HG03159 (cell line): Measurements from ENCODE around the gene PPP1R1B.

Experiments used
- ATAC-seq: cut with Tn5 transposase; IDR thresholded peaks from one replicate; pipeline ENCODE4 v1.9.1; 2021; ENCODE audit warnings: mild to moderate bottlenecking, moderate library complexity; ENCODE audit not compliant: unreplicated experiment

The PPP1R1B gene

DNA sequence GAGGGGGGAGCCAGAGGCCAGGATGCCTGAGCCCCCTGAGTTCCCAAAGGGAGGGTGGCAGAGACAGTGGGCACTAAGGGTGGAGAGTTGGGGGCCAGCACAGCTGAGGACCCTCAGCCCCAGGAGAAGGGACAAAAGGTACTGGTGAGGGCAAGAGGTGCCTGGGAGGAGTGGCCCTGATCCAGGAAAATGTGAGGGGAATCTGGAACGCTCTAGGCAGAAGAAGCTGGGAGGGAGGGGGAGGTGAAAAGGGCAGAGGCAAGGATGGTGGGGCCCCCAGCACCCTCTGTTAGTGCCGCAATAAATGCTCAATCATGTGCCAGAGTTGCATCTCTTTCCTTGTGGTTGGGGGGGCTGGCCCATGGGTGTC is 39.5 kb downstream of the PPP1R1B start:
- ATAC-seq = no peak

DNA sequence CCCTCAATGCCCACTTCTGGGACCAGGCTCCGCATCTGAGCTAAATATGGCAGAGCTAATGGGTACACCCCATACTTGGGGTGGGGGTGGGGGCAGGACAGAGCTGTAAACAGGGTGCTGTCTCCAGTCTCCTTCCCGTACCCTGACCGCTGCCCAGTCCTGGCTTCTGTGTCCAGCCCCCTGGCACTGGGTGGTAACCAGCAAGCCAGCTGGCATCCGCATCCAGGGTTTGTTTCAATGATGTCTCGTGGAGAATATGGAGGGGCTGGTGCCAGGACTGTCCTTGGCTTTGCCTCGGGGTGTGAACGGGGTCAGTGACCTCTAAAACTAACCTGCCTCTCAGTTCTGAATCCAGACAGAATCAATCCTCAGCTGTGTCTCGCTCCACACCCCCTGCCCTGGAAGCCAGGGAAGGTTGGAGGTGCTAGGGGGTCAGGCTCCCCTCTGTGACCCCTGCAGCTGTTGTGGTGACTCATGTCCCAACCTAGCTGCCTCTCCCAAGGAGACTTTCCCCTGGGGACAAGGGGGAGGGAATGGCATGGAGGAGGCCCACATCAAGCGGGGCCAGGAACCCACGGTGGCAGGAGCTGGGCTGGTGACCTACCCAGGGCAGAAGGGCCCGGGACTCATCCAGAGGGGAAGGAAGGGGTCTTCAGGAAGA is 40.0 kb downstream of the PPP1R1B start:
- no peak for ATAC-seq

DNA sequence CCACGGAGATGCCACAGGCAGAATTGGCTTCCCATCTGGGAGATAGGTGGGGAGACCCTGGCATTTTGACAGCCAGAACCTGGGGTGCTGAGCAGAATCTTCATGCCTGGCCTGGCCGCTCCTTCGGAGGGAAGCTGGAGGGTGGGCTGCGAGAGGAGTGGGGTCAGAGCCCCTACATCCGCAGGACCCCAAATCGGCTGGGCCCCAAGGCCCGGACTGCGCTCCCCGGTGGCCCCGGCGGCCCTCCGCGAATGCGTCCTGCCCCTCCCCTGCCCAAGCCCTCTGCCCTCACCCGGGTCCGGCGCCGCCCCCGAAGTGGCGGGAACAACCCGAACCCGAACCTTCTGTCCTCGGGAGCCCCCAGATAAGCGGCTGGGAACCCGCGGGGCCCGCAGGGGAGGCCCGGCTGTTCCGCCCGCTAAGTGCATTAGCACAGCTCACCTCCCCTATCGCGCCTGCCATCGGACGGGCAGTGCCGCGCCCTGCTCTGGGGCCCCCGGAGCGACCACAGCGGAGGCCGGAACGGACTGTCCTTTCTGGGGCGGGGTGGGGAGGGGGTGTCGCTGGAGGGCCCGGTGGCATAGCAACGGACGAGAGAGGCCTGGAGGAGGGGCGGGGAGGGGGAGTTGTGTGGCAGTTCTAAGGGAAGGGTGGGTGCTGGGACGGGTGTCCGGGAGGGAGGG is 40.7 kb downstream of the PPP1R1B start:
- no peak for ATAC-seq

DNA sequence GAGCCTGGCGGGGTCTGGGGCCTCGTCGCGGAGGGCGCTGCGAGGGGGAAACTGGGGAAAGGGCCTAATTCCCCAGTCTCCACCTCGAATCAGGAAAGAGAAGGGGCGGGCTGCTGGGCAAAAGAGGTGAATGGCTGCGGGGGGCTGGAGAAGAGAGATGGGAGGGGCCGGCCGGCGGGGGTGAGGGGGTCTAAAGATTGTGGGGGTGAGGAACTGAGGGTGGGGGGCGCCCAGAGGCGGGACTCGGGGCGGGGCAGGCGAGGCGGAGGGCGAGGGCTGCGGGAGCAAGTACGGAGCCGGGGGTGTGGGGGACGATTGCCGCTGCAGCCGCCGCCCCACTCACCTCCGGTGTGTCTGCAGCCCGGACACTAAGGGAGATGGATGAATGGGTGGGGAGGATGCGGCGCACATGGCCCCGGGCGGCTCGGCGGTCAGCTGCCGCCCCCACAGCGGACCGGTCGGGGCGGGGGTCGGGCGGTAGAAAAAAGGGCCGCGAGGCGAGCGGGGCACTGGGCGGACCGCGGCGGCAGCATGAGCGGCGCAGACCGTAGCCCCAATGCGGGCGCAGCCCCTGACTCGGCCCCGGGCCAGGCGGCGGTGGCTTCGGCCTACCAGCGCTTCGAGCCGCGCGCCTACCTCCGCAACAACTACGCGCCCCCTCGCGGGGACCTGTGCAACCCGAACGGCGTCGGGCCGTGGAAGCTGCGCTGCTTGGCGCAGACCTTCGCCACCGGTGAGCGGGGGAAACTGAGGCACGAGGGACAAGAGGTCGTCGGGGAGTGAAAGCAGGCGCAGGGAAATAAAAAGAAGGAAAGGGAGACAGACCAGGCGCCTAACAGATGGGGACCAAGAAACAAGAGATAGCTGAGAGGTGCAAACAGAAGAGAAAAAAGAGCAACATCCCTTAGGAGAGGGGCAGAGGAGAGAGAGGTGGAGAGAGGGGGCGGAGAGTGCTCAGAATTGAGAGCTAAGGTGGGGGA is 41.5 kb downstream of the PPP1R1B start, which contains the start of gene PNMT:
Gene PNMT, plus strand, starts transcription at position 509 of the 980 bp plus-strand sequence. Its CDS starts 23 bp downstream, at position 532.
- no peak for ATAC-seq

DNA sequence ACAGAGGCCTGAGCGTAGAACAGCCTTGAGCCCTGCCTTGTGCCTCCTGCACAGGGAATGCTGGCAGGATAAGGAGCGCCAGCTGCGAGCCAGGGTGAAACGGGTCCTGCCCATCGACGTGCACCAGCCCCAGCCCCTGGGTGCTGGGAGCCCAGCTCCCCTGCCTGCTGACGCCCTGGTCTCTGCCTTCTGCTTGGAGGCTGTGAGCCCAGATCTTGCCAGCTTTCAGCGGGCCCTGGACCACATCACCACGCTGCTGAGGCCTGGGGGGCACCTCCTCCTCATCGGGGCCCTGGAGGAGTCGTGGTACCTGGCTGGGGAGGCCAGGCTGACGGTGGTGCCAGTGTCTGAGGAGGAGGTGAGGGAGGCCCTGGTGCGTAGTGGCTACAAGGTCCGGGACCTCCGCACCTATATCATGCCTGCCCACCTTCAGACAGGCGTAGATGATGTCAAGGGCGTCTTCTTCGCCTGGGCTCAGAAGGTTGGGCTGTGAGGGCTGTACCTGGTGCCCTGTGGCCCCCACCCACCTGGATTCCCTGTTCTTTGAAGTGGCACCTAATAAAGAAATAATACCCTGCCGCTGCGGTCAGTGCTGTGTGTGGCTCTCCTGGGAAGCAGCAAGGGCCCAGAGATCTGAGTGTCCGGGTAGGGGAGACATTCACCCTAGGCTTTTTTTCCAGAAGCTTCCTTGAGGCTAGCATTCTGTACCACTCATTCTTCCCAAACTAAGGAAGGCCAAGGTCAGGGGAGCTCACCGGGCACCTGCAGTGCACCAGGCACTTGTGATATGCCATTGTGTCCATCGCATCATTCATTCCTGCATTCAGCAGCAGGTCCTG is 43.4 kb downstream of the PPP1R1B start:
- no peak for ATAC-seq

DNA sequence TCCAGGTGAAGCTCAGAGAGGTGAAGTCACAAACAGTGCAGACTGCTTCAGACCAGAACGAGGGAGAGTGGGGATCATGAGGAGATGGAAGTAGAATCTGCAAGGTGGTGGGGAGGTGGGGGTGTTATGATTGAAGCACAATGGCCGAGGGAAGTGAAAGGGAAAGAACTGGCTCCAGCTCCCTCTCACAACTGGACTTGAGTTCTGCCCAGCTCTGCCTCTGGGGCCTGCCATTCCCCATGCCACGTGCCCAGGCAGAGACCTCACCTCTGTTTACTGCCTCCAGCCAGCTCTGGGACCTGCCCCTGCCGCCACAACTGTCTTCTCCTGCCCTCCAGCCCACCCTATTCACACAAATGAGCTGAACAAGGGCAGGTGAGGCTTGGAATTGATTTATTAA is 44.0 kb downstream of the PPP1R1B start:
- no peak for ATAC-seq

DNA sequence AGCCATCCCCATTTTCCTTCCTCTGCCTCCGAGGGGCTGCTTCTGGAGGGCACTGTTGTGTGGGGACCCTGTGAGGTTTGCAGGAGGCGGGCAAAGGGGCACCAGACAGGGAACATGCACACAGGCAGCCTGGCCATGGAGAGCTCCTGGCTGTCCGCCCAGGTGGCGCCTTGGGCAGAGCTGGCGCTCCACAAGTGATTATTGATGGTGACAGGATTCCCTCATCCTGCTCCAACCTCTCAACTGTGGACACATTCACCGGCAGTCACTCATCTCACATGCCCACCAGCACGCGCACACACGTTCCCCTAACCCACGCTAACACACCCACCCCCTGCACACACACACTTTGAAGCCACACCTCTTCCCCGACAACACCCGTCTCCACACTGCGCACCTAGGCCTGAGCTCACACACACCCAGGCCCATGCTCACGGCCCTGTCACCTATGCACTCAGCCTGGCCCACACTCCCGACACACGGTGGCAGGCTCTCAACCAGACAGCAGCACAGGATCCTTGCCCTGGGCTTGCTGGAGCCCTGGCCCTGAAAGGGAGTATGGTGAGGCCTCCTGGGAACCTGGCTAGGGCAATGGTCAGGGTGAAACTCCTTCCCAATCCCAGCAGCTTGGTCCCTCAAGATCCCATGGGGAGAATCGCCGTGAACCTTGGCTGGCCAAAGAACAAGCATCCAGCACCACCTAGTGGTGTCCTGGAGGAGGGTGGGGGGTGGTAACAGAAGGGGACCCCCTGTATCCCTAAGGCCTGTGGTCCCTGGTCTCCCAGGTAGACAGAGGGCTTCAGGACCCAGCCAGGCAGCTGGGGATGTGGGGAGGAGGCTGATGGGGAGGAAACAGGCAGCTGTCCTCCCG is 45.1 kb downstream of the PPP1R1B start:
- ATAC-seq = no peak

DNA sequence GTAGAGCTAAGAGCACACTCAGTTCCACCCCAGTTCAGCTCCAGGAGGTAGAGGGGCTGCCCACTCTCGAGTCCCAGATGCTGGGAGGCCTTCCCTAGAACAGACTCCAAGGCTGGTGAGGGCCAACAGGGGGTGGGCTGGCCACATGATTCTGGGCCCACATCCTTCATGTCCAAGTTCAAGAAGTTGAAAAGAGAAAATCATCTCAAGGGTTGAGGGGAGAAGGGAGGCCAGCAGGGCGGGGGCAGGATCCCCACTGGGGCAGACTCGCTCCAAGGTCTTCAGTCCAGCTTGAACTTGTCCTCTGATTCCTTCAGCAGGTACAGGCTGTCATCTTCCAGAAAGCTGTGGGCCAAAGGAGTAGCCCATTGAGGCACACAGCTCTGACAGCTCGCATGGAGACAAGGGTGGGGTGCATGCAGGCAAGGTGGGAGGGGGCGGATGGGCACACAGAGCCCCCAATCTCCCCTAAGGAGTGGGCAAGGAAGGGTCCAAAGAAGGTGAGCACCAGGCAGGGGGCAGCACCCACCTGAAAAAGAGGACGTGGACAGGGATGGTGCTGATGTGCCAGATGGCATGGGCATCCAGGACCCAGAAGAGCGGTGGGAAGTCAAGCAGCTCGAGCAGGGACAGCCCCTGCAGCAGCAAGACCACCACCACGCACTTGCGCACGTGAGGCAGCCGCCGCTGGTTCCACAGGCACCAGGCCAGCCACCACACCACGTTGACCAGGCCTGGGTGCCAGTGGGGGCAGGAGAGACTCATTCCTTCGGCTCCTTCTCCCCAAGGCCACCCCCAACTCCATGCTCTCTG is 46.0 kb downstream of the PPP1R1B start:
- ATAC-seq = no peak

DNA sequence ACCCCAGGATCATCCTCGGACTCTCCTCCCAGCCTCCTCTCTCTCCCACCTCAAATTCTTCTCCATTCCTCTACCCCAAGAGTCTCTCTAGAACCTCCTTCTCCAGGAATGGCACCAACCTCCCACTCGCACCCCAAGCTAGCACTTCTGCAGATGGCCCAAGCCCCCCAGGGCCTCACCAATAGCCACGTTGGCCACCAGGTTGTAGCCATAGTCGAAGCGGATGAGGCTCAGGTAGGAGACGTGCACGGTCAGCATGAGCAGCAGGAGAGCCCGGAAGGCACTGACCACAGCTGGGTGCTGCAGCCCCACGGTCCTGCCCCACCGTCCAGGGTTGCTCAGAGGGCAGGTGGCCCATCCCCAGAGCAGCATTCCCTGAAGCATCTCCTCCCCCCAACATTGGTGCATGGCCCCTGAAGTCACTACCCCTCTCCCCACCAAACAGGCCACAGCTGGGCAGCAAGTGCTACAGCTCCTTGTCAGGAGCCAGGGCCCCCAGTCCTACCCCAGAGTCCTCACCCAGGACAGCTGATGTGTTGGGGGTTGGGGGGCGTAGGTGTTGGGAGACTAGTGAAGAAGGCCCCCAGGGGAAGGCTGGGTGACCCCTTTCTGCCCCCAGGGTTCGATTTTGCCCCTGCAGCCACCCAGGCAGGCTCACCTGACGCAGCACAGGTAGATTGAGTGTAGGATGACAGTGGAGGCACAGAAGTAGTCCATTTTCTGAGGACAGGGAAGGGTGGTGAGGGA is 46.8 kb downstream of the PPP1R1B start:
- no peak for ATAC-seq

DNA sequence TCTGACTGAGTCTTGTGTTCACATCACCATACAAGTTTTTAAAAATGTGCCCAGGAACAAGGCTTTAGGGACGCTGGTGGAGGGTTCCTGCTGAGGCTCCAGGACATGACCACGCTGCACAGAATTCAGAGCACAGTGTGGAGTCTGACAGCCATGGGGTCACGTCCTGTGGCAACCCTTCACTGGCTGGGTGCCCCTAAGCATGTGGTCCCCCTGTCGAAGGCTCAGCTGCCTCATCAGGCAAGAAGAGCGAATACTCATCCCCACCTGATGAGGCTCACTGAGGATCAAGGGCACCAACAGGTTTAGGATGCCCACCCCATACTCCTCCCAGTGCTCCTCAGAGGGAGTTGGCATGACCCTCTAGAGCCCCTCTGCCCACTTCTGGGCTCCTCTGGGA is 47.4 kb downstream of the PPP1R1B start:
- ATAC-seq = no peak

DNA sequence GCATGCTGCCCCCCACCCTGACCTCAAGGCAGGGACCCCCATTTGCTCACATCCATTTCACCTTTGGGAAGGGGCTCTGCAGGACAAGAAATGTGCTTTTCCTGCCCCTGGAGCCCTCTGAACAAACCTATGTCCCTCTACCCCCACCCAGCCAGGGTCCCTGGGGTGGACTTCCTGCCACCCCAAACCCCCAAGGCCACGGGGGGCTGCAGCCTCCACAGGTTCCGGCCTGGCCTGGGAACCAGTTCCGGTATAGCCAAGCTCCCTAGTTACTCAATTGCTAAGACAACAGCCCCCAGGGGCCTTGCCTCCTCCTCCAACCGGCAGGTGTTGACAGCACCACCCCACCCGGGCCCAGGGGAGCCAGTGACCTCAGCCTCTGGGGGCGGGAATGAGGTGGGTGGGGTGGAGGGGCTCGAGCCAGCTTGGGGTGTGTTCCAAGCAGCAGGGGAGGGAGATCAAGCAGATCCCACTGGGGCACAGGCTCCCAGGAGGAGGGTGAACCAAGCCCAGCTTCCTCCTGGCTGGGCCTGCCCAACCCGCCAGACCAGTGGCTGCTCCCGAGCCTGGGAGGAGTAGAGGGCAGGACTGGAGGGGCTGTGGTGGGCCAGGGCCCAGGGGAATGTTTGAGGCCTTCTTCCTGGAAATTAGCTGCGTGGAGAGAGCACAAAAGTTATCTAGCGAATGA is 48.1 kb downstream of the PPP1R1B start:
- no peak for ATAC-seq

DNA sequence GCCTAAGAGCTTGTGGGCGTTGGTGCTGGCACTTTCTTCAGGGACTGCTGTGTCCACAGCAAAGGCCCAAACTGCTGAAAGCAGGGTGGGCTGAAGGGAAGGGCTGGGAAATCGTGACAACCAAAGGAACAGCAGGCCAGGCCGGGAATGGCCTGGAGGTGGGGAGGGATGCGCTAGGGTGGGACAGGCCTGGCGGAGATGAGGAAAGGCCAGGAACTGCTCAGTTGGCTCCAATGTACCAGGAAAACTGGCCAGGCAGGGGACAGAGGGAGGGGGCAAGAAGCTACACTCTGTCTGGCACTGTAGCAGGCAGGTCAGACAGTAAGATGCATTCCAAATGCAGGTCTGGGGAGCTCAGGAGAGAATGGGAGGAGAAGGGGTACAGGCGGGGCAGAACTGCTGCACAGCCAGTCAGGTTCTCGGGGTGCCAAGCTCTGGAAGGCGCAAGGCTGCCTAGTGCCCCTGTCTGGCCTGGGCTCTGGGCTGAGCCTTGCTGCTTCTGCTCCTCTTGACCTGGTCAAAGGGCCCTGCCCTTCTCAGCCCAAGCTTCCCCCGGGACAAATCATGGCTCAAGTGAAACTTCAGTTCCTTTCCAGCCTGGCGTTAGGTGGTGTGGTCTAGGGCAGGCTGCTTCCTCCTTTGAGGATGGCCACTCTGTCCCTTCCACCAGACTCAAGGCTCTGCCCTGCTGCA is 48.8 kb downstream of the PPP1R1B start:
- ATAC-seq = no peak

DNA sequence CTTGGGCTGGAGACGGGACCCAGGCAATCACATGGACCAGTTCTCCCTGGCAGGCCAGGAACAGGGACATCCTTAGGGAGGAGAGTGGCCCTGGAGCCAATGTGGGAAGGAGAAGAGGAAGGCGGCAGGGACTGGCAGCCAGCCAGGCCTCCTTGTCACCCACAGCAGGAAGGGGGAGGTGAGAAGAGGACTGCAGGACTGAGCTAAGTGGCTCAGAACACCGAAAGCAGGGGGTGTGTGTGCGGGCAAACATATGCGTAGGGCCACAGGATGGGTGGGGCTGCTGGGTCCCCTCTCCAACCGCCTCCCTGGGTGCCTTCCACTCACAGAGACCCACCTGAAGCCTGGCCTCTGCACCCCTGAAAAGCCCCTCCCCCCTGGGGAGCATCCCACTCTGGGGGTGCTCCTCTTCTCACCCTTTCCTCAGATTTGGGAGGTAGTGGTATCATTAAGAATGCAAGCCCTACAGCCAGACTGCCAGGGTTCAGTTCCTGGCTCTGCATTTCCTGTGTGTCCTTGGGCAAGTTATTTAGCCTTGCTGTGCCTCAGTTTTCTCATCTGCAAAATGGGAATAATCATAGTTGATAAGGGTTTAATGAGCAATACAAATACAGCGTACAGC is 49.6 kb downstream of the PPP1R1B start:
- ATAC-seq = no peak

DNA sequence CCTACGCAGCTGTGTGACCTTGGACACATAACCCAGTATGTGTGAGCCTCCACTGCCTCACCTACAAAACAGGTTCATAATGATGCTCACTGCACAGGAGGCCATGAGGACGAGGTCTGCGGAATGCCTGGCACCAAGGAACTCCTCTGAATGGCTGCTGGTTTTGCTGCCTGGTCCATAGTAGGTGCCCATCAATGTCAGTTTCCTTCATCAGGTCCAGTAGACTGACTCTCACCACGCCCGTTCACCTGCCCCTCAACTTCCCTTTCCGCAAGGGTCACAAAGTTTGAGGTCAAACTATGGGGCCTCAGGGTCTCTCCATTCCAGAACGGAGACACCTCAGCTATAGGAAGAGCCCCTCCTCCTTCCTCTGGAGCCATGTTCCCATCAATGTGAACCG is 50.3 kb downstream of the PPP1R1B start:
- ATAC-seq = no peak

DNA sequence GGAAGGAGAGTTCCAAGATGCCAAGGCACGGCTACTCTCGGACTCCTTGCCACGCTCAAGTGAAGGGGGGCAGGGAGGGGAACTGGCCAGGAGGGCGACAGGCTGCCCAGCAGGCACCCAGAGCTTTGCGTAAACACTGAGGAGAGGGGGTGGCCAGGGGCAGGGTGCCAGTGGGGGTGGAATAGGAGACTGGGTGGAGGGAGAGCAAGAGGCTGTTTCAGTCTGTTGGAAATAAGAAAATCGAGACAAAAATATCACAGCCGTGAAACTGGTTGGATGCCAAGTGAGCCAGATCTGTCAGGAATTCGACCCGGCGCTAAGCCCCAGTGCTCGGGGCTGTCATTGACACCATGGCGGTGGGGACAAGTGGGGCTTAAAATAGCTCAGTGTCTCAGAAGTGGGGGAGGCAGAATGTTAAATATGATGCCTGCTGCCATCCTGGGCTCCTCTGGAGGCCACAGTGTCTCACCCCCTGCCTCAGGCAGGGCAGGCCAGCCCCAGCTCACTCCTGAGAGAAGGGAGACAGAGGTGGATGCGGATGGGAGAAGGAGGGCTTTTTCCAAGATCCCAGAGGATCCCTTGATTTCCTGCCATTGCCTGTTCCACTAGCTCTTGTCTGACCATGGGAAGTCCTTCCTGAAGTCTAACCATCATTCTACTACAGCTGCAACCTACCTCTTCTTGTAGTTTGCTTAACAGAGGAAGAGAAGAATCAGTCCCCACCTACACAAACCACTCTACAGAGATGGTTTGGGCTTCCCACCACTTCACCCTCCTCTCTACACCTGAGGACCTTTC is 51.0 kb downstream of the PPP1R1B start:
- ATAC-seq = no peak
